Neural progenitor cell (in vitro differentiated cells): ENCODE measurements around the gene KIF18B.

Experiments used
- EZH2 ChIP-seq: fragments of 200-600 bp; sonication (generic); IDR thresholded peaks from 2 replicates; pipeline ENCODE4 v1.6.1; 2017; ENCODE audit warnings: antibody characterized with exemption, mild to moderate bottlenecking, moderate library complexity
- EZH2phosphoT487 ChIP-seq: fragments of 200-600 bp; sonication (generic); IDR thresholded peaks from 2 replicates; pipeline ENCODE4 v1.6.1; 2017; ENCODE audit warnings: antibody characterized with exemption
- TF ChIP-seq, protein P1 (sequence below): fragments of 200-600 bp; sonication (generic); IDR thresholded peaks from 2 replicates; pipeline ENCODE4 v1.5.1; 2017; ENCODE audit warnings: antibody characterized with exemption, mild to moderate bottlenecking

- TF ChIP-seq, protein P1, sequence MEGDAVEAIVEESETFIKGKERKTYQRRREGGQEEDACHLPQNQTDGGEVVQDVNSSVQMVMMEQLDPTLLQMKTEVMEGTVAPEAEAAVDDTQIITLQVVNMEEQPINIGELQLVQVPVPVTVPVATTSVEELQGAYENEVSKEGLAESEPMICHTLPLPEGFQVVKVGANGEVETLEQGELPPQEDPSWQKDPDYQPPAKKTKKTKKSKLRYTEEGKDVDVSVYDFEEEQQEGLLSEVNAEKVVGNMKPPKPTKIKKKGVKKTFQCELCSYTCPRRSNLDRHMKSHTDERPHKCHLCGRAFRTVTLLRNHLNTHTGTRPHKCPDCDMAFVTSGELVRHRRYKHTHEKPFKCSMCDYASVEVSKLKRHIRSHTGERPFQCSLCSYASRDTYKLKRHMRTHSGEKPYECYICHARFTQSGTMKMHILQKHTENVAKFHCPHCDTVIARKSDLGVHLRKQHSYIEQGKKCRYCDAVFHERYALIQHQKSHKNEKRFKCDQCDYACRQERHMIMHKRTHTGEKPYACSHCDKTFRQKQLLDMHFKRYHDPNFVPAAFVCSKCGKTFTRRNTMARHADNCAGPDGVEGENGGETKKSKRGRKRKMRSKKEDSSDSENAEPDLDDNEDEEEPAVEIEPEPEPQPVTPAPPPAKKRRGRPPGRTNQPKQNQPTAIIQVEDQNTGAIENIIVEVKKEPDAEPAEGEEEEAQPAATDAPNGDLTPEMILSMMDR, result no peak
- no peak for TF ChIP-seq EZH2
- TF ChIP-seq EZH2phosphoT487, result no peak
These were observed 9.7 kb upstream of the KIF18B start for GRCh38 chr17:44956998-44957981.
